ENCODE measurements around the gene NLGN4Y. TPM values are rescaled to one million over a fixed set of nuclear protein-coding genes. Genes with fewer than 3 reads are reported as not detected.
A peak's percentile ranks its signal among the peaks of the same experiment; 100 is the strongest.

The NLGN4Y gene
- total and polyA plus RNA-seq, 2 donors (not counting 1 experiment from before 2014, with no cell fraction given): 21.8 TPM; not detected in 1

GRCh38 chrY:14694543-14694942 is 170.2 kb downstream of the NLGN4Y start:
- Histone ChIP-seq H2AFZ (ENCODE audit: low read length) (no peak overlapping the region), H4K20me1 (ENCODE audit: control insufficient read depth, extremely low read depth, insufficient read depth, low read length) (no peaks in the 10 kb centered on the region), H3K27me3 (ENCODE audit: control insufficient read depth, insufficient read depth, low read length) (no peaks in the 10 kb centered on the region), H3K4me3 (replicated peaks in 1 of 4; ENCODE audit: control extremely low read depth in 1 of 4, insufficient read depth in 1 of 4, low read depth in 3 of 4, low read length in 4 of 4) (no peak overlapping the region), H3K4me2 (ENCODE audit: extremely low read depth, insufficient read depth, low read length) (no peak overlapping the region), H3K36me3 (ENCODE audit: control insufficient read depth, insufficient read depth, low read length) (no peaks in the 10 kb centered on the region), H3K4me1 (ENCODE audit: control insufficient read depth, extremely low read depth, insufficient read depth, low read length) (no peaks in the 10 kb centered on the region), H3K79me2 (ENCODE audit: control insufficient read depth, insufficient read depth, low read length) (no peaks in the 10 kb centered on the region), H3K9ac (ENCODE audit: insufficient read depth, low read length) (no peak overlapping the region), H3K27ac (ENCODE audit: insufficient read depth, low read length) (no peak overlapping the region), H3K9me3 (ENCODE audit: control insufficient read depth, insufficient read depth, low read depth, low read length) (no peaks in the 10 kb centered on the region)
- TF ChIP-seq CTCF (conservative IDR thresholded peaks at IDR 0.05 in 1 of 2, IDR thresholded peaks at IDR 0.05 in 1 of 2; ENCODE audit: low read depth in 1 of 2, low read length in 2 of 2) (no peak), EZH2 (IDR thresholded peaks at IDR 0.05; ENCODE audit: low read length, missing control alignments) (no peak)
- DNase-seq (ENCODE audit: low read depth in 2 of 2): peak in 1 of 2 donors; percentile 21

DNA sequence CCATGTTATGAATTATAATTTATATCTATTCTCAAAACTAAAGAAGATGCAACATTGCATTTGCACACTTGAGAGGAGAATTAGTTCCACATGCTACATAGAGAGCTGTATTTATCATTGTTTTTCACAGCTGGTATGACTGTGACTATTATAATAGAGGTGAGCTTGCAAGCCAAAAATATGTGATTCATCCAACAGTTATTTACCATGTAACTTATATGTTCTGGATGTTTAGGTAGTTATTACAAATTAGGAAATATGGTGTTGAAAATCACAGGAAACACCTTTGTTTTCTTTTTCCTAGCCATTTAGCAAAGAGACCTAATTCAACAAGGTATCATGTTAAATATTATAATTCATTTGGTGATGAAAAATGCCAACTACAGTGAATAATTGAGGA is 183.8 kb downstream of the NLGN4Y start:
- no peak overlapping the region for H2AFZ ChIP-seq (ENCODE audit: low read length)
- no peaks in the 10 kb centered on the region for H3K9me3 ChIP-seq (ENCODE audit: control insufficient read depth, insufficient read depth, low read depth, low read length)
- H3K9ac ChIP-seq (ENCODE audit: insufficient read depth, low read length): no peak overlapping the region
- no peaks in the 10 kb centered on the region for H3K27me3 ChIP-seq (ENCODE audit: control insufficient read depth, insufficient read depth, low read length)
- no peak overlapping the region for H3K27ac ChIP-seq (ENCODE audit: insufficient read depth, low read length)
- H4K20me1 ChIP-seq (ENCODE audit: control insufficient read depth, extremely low read depth, insufficient read depth, low read length): no peaks in the 10 kb centered on the region
- DNase-seq (ENCODE audit: low read depth in 2 of 2): no peak
- H3K4me1 ChIP-seq (ENCODE audit: control insufficient read depth, extremely low read depth, insufficient read depth, low read length): no peaks in the 10 kb centered on the region
- TF ChIP-seq CTCF (conservative IDR thresholded peaks at IDR 0.05 in 1 of 2, IDR thresholded peaks at IDR 0.05 in 1 of 2; ENCODE audit: low read depth in 1 of 2, low read length in 2 of 2): no peak
- TF ChIP-seq EZH2 (IDR thresholded peaks at IDR 0.05; ENCODE audit: low read length, missing control alignments): no peak
- no peaks in the 10 kb centered on the region for H3K79me2 ChIP-seq (ENCODE audit: control insufficient read depth, insufficient read depth, low read length)
- H3K36me3 ChIP-seq (ENCODE audit: control insufficient read depth, insufficient read depth, low read length): no peaks in the 10 kb centered on the region
- no peak overlapping the region for H3K4me2 ChIP-seq (ENCODE audit: extremely low read depth, insufficient read depth, low read length)
- H3K4me3 ChIP-seq (replicated peaks in 1 of 4; ENCODE audit: control extremely low read depth in 1 of 4, insufficient read depth in 1 of 4, low read depth in 3 of 4, low read length in 4 of 4): no peak overlapping the region

GRCh38 chrY:14741596-14741995 is 217.3 kb downstream of the NLGN4Y start:
- Histone ChIP-seq H3K9me3 (ENCODE audit: control insufficient read depth, insufficient read depth, low read depth, low read length) (no peaks in the 10 kb centered on the region), H3K4me1 (ENCODE audit: control insufficient read depth, extremely low read depth, insufficient read depth, low read length) (no peaks in the 10 kb centered on the region), H3K4me3 (replicated peaks in 1 of 4; ENCODE audit: control extremely low read depth in 1 of 4, insufficient read depth in 1 of 4, low read depth in 3 of 4, low read length in 4 of 4) (no peak overlapping the region), H3K9ac (ENCODE audit: insufficient read depth, low read length) (no peak overlapping the region), H3K27ac (ENCODE audit: insufficient read depth, low read length) (no peak overlapping the region), H3K79me2 (ENCODE audit: control insufficient read depth, insufficient read depth, low read length) (no peaks in the 10 kb centered on the region), H4K20me1 (ENCODE audit: control insufficient read depth, extremely low read depth, insufficient read depth, low read length) (no peaks in the 10 kb centered on the region), H3K36me3 (ENCODE audit: control insufficient read depth, insufficient read depth, low read length) (no peaks in the 10 kb centered on the region), H2AFZ (ENCODE audit: low read length) (no peak overlapping the region), H3K27me3 (ENCODE audit: control insufficient read depth, insufficient read depth, low read length) (no peaks in the 10 kb centered on the region), H3K4me2 (ENCODE audit: extremely low read depth, insufficient read depth, low read length) (no peak overlapping the region)
- TF ChIP-seq EZH2 (IDR thresholded peaks at IDR 0.05; ENCODE audit: low read length, missing control alignments) (no peak), CTCF (conservative IDR thresholded peaks at IDR 0.05 in 1 of 2, IDR thresholded peaks at IDR 0.05 in 1 of 2; ENCODE audit: low read depth in 1 of 2, low read length in 2 of 2) (no peak)
- DNase-seq (ENCODE audit: low read depth in 2 of 2): peak in 1 of 2 donors; percentile 26
